Spleen (tissue), 7 donors: ENCODE measurements around the gene STUM.

ENCODE experiments used
- POLR2A ChIP-seq, 3 donors: fragments of 450-650 bp; IDR thresholded peaks; one replicate each; pipeline ENCODE4 v1.5.1; 2017; ENCODE audit warnings: antibody characterized with exemption in 3 of 3, mild to moderate bottlenecking in 1 of 3
- POLR2AphosphoS5 ChIP-seq, 3 donors: sonication (generic); formaldehyde crosslinking; IDR thresholded peaks; one replicate each; pipeline ENCODE4 v1.5.1; 2017; ENCODE audit warnings: antibody characterized with exemption in 3 of 3
- TF ChIP-seq, protein P1 (sequence below), 11 experiments: fragments of 200-600 bp in 7 of 11; fragments of 450-650 bp in 4 of 11; sonication (generic) in 4 of 11; IDR thresholded peaks in 8 of 11; conservative IDR thresholded peaks in 3 of 11; 1 replicate in 7 of 11; 2 replicates in 4 of 11; pipeline versions ENCODE4 v1.4.0 to v1.8.0; 2016 to 2021; ENCODE audit warnings: antibody characterized with exemption in 11 of 11, inconsistent platforms in 4 of 11, mild to moderate bottlenecking in 1 of 11
- donor health status: DM: no; HTN: no; CAD: no; lungs with moderate emphysema.
- donor health status: DM: no; HTN: no; CAD: no.
- donor health status: DM: no; HTN: no; CAD: no.

DNA sequence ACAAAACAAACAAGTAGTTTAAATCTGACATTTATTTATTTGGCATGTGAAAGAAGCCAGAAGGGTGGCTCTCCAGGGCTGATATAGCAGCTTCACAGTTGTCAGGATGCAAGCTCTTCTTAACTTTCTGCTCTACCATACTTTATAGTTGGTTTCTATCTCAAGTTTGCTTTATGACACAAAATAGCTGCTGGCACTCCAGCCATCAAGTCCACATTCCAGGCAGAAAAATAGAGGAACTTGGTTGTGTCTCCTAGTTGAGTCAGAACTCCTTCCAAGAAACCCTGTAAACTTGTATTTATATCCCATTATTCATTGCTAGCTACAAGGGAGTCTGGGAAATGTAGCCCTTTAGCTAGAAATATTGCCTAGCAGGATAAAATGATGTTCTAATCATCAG, 24.0 kb upstream of the STUM start:
- TF ChIP-seq, protein P1, sequence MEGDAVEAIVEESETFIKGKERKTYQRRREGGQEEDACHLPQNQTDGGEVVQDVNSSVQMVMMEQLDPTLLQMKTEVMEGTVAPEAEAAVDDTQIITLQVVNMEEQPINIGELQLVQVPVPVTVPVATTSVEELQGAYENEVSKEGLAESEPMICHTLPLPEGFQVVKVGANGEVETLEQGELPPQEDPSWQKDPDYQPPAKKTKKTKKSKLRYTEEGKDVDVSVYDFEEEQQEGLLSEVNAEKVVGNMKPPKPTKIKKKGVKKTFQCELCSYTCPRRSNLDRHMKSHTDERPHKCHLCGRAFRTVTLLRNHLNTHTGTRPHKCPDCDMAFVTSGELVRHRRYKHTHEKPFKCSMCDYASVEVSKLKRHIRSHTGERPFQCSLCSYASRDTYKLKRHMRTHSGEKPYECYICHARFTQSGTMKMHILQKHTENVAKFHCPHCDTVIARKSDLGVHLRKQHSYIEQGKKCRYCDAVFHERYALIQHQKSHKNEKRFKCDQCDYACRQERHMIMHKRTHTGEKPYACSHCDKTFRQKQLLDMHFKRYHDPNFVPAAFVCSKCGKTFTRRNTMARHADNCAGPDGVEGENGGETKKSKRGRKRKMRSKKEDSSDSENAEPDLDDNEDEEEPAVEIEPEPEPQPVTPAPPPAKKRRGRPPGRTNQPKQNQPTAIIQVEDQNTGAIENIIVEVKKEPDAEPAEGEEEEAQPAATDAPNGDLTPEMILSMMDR (IDR thresholded peaks at IDR 0.05 in 8 of 11, conservative IDR thresholded peaks at IDR 0.05 in 3 of 11), result no peak
- TF ChIP-seq POLR2A (IDR thresholded peaks at IDR 0.05) (no peak), POLR2AphosphoS5 (IDR thresholded peaks at IDR 0.05) (no peak)
